Astrocyte of the spinal cord (primary cell): ENCODE data around the gene YY1AP1.
A peak's percentile ranks its signal among the peaks of the same experiment; 100 is the strongest.
"Not testable (repeated sequence)": the region's sequence is repeated elsewhere in the genome, so short reads cannot be mapped to it uniquely, and the experiment has no call there.

ENCODE experiments used
- DNase-seq: peaks from one replicate; pipeline ENCODE4 v3.0.0; 2011; ENCODE audit warnings: low read depth, low spot score
- H3K4me3 ChIP-seq: 2 replicates; pipeline ENCODE4 v1.5.1; 2011; ENCODE audit warnings: low read depth, mild to moderate bottlenecking, low read length, moderate library complexity
- in situ Hi-C: cut with HindIII; loops from 2 replicates; pipeline ENCODE4 v1.10.0; 2017; ENCODE audit warnings: low sequenced_read_pairs
- TF ChIP-seq, protein P1 (sequence below): IDR thresholded peaks from 2 replicates; pipeline ENCODE4 v1.5.1; 2012; ENCODE audit warnings: low read depth, mild to moderate bottlenecking, low read length, inconsistent platforms

Gene YY1AP1

DNA sequence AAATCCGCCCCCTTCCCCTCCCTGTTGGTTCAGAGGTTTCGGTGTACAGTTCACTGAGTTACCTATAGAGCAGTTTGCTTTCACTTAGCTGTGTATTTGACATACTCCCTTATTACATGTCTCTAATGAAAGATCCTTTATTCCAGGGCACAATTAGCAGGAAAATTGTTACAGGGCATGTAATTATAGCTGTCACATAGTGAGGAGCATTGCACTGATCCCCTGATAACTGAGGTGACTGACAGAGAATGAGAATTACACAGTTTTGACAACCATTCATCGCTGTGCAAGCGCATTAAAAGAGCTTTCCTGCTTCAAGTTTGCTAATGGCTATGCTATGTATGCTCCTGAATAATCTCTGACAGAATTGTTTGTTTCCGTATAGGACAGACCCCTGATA, 27.2 kb upstream of the YY1AP1 start:
- in situ Hi-C loops = no loop called here
- no peak for DNase-seq
- no peak overlapping the region for H3K4me3 ChIP-seq
- TF ChIP-seq, protein P1, sequence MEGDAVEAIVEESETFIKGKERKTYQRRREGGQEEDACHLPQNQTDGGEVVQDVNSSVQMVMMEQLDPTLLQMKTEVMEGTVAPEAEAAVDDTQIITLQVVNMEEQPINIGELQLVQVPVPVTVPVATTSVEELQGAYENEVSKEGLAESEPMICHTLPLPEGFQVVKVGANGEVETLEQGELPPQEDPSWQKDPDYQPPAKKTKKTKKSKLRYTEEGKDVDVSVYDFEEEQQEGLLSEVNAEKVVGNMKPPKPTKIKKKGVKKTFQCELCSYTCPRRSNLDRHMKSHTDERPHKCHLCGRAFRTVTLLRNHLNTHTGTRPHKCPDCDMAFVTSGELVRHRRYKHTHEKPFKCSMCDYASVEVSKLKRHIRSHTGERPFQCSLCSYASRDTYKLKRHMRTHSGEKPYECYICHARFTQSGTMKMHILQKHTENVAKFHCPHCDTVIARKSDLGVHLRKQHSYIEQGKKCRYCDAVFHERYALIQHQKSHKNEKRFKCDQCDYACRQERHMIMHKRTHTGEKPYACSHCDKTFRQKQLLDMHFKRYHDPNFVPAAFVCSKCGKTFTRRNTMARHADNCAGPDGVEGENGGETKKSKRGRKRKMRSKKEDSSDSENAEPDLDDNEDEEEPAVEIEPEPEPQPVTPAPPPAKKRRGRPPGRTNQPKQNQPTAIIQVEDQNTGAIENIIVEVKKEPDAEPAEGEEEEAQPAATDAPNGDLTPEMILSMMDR = no peak

- H3K4me3 ChIP-seq, DNase-seq, in situ Hi-C loops: not testable (repeated sequence)
These were observed 26.5 kb upstream of the YY1AP1 start for GRCh38 chr1:155715056-155715455.

- in situ Hi-C loops = no loop called here
- no peak for DNase-seq
- TF ChIP-seq, protein P1 = no peak
- H3K4me3 ChIP-seq = no peak overlapping the region
These were observed 24.5 kb upstream of the YY1AP1 start for GRCh38 chr1:155713075-155713474.

DNA sequence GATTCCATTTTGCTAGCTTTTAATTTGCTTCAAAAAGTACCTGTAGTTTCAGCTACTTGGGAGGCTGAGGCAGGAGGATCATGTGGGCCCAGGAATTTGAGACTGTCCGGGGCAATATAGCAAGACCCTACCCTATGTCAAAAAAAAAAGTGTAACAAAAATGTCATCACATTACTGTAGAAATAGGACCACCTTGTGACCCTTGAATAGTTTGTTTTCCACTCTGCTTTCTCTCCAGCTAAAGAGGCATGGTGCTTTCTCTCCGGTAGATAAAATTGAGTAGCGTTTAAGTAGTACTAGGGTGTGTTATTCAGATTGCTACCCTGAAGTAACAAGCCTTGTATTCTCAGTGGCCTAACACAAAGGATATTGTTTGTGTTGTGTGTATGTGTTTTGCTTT, 24.1 kb upstream of the YY1AP1 start:
- not testable (repeated sequence) for DNase-seq

DNA sequence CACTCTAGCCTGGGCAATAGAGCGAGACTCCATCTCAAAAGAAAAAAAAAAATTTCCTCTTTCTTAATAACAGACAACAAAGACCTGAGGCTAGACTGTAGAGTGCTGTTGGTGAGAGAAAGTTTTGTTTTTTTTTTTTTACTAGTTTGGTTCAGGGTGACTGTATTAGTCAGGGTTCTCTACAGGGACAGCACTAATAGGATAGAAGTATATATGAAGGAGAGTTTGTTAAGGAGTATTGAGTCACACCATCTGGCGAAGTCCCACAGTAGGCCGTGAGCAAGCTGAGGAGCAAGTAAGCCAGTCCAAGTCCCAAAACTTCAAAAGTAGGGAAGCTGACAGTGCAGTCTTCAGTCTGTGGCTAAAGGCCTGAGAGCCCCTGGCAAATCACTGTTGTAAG, 22.9 kb upstream of the YY1AP1 start:
- in situ Hi-C loops, DNase-seq, H3K4me3 ChIP-seq: not testable (repeated sequence)

More for the DNA sequence above, 24.1 kb upstream of the YY1AP1 start:
- in situ Hi-C loops, H3K4me3 ChIP-seq: not testable (repeated sequence)

DNA sequence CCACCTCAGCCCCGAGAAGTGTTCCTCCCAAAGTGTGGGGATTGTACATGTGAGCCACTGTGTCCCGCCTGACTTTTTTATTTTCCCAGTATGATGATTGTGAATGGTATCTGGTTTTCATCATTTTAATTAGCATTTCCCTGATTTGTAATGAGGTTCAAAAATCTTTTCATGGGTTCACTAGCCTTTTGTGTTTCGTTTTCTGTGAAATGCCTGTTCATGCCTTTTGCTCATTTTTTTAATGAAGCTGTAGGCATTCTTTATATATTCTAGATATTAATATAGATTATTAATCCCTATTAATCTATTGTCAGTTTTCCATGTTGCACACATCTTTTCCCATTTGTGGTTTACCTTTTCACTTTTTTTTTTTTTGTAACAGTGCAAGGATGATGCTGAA, 20.8 kb upstream of the YY1AP1 start:
- in situ Hi-C loops = no loop called here
- no peak overlapping the region for H3K4me3 ChIP-seq
- TF ChIP-seq, protein P1 = no peak
- DNase-seq = no peak

DNA sequence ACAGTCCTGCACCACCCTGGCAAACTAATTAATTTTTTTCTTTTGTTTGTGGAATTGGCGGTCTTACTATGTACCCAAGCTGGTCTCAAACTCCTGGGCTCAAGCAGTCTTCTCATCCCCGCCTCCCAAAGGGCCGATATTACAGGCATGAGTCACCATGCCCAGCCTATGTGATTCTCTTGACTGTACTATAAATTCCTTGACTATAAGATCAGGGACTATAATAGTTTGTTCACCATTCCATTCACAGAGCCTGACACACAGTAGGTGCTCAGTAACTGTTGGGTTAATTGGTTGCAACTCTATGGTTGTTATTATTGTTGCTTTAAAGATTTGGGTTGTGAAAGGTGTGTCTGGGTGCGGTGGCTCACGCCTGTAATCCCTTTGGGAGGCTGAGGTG, 17.6 kb upstream of the YY1AP1 start:
- in situ Hi-C loops = no loop called here
- TF ChIP-seq, protein P1 = no peak
- H3K4me3 ChIP-seq = no peak overlapping the region
- DNase-seq = peak; percentile 59

- in situ Hi-C loops, DNase-seq, H3K4me3 ChIP-seq: not testable (repeated sequence)
These were observed 15.8 kb upstream of the YY1AP1 start for GRCh38 chr1:155704414-155704813.

DNA sequence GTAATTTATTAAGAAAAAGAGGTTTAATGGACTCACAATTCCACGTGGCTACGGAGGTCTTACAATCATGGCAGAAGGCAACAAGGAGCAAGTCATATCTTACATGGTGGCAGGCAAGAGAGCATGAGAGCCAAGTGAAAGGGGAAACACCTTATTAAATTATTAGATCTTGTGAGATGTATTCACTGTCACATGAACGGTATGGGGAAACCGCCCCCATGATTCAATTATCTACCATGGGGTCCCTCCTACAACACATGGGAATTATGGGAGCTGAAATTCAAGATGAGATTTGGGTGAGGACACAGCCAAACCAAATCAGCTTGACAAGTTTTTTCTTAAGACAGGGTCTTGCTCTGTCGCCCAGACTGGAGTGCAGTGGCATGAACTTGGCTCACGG, 14.6 kb upstream of the YY1AP1 start:
- TF ChIP-seq, protein P1 = no peak
- in situ Hi-C loops = no loop called here
- DNase-seq = no peak
- no peak overlapping the region for H3K4me3 ChIP-seq

DNA sequence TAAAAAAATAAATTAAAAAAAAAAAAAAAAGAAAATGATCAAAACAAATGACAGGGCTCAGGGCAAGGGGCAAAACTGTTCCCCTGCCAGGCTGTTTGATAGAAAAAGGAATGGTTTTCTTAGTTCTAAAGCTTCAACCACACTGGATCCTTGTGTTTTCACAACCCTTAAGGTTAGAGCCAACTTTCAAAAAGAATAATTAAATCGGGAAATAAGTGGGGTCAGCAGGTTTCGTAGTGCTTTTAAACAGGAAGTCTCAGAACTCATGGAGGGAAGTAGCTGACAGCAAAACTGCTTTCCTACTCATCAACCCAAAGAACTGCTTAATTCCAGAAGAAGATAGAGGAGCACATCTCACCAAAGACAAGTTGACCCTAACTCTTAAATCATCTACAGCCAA, 13.1 kb upstream of the YY1AP1 start:
- DNase-seq, H3K4me3 ChIP-seq, in situ Hi-C loops: not testable (repeated sequence)

- in situ Hi-C loops, DNase-seq: not testable (repeated sequence)
These were observed 10.5 kb upstream of the YY1AP1 start for GRCh38 chr1:155699062-155699461.

More at GRCh38 chr1:155699062-155699461, 10.5 kb upstream of the YY1AP1 start:
- H3K4me3 ChIP-seq = not testable (repeated sequence)
